T-helper 2 cell treated with Interferon-gamma antibody and Interleukin-4, amounts not matched to agents 5 μg/mL and 100 μg/mL, for 36 hours (primary cell): ENCODE measurements around the gene RBM19.
"Not testable (repeated sequence)": the region's sequence is repeated elsewhere in the genome, so short reads cannot be mapped to it uniquely, and the experiment has no call there.

Source experiments
- DNase-seq: peaks from one replicate; pipeline ENCODE4 v3.0.0; 2021; ENCODE audit warnings: low spot score
- H3K27ac Mint-ChIP-seq: one replicate; pipeline ENCODE4 v1.8.0; 2021; ENCODE audit warnings: mild to moderate bottlenecking, mixed read lengths
- H3K27me3 Mint-ChIP-seq: one replicate; pipeline ENCODE4 v1.8.0; 2021; ENCODE audit warnings: low read depth, mixed read lengths
- H3K36me3 Mint-ChIP-seq: one replicate; pipeline ENCODE4 v1.8.0; 2021; ENCODE audit warnings: low read depth, mixed read lengths
- H3K4me1 Mint-ChIP-seq: one replicate; pipeline ENCODE4 v1.8.0; 2021; ENCODE audit warnings: low read depth, mixed read lengths
- H3K4me3 Mint-ChIP-seq: one replicate; pipeline ENCODE4 v1.8.0; 2022; ENCODE audit warnings: mild to moderate bottlenecking, moderate library complexity, mixed read lengths
- H3K9me3 Mint-ChIP-seq: one replicate; pipeline ENCODE4 v1.8.0; 2021; ENCODE audit warnings: mixed read lengths

The RBM19 gene, protein sequence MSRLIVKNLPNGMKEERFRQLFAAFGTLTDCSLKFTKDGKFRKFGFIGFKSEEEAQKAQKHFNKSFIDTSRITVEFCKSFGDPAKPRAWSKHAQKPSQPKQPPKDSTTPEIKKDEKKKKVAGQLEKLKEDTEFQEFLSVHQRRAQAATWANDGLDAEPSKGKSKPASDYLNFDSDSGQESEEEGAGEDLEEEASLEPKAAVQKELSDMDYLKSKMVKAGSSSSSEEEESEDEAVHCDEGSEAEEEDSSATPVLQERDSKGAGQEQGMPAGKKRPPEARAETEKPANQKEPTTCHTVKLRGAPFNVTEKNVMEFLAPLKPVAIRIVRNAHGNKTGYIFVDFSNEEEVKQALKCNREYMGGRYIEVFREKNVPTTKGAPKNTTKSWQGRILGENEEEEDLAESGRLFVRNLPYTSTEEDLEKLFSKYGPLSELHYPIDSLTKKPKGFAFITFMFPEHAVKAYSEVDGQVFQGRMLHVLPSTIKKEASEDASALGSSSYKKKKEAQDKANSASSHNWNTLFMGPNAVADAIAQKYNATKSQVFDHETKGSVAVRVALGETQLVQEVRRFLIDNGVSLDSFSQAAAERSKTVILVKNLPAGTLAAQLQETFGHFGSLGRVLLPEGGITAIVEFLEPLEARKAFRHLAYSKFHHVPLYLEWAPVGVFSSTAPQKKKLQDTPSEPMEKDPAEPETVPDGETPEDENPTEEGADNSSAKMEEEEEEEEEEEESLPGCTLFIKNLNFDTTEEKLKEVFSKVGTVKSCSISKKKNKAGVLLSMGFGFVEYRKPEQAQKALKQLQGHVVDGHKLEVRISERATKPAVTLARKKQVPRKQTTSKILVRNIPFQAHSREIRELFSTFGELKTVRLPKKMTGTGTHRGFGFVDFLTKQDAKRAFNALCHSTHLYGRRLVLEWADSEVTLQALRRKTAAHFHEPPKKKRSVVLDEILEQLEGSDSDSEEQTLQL

DNA sequence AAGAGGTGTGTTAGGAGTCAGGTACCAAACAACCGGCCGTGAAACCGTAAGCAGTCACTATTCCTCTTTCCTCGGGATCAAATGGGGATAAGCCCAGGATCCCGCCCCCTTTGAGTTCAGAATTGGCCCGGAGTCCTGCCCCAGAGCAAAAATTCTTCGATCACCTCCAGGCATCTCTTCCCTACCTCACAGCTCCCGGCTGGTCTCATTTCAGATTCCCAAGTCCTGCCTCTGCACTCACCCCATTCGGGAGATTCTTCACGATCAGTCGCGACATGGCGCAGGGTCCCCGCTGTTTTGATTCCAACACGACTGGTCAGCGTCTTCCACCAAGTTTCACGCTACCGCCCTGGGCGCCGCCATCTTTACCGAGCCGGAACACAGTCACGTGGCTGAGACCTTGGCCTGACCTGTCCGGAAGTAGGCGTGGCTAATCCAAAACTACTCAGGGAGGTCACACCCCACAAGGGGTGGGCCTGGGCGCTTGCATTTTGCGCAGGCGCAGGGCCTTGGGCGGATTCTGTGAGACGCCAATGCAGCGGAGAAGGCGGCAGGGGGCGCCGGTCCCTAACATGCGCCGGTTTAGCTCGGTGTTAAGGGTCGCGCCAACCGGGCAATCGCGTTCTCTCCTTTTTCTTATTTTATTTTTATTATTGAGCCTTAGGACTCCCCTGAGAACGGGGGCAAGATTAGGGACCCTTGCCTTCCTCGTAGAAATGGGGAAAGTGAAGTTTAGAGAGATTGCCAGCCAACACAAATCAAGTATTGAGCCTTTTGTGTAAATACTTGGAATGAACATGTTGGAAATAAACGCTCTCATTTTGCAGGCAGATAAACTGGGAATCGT is at the start of gene RBM19:
Gene RBM19, minus strand, starts transcription at position 375 of the 847 bp plus-strand sequence. Its CDS starts 98 bp downstream, at position 277.
- peak; percentile 98 for DNase-seq
- Mint-ChIP-seq H3K4me1 (peaks cover 40% of the 10 kb centered on the region), H3K36me3 (peaks cover 12% of the 10 kb centered on the region), H3K27ac (peak within 1 kb of the TSS; percentile 98), H3K27me3 (peaks cover 6% of the 10 kb centered on the region), H3K9me3 (no peaks in the 10 kb centered on the region), H3K4me3 (peak within 1 kb of the TSS; percentile 100)

DNA sequence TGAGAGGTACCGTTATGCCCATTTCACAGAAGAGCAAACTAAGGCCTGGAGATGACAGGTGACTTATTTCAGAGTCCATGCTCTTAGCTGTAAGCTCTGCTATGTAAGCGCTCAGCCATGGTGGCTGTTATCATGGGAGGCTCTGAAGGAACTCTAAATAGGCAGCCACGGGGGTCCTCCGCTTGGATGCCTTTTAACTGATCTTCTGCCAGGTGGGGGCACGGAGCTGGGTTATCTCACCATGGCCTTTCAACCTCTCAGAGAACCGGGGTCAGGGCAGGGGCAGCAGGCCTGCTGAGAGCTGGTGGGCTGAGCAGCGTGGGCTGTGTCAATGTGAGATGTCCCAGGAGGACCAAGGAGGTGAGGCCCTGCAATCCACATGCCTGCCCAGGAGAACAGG is 49.7 kb upstream of the RBM19 start:
- H3K9me3 Mint-ChIP-seq, result no peaks in the 10 kb centered on the region
- H3K4me1 Mint-ChIP-seq, result no peaks in the 10 kb centered on the region
- H3K36me3 Mint-ChIP-seq, result no peaks in the 10 kb centered on the region
- H3K4me3 Mint-ChIP-seq, result no peak overlapping the region
- no peak overlapping the region for H3K27ac Mint-ChIP-seq
- no peak for DNase-seq
- H3K27me3 Mint-ChIP-seq, result peaks cover 7% of the 10 kb centered on the region

DNA sequence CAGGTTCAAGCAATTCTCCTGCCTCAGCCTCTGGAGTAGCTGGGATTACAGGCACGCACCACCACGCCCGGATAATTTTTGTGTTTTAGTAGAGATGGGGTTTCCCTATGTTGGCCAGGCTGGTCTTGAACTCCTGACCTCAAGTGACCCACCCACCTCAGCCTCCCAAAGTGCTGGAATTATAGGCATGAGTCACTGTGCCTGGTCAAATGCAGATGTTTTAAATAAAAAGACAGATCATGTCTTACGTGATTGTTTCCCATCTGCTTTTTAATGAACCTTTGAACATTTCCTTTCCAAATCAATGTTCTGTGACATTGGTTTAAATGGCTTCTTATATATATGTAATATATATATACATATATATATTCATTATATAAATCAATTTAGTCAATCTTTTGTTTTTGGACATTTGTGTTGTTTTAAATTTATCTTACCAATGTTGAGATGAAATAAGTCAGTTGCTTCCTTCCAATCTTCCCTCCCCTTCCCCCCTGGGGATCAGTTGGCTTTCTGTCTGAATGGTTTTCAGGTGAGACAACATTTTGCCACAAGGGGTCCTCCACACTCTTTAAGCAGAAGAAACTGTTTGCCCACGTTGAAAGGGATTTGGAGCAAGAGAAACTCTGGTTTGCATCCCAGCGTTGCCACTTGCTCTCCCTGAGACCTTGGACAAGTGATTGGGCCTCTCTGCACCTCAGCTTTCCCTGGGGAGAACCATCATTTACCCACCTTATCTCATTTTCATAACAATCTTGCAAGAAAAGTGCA is 47.6 kb upstream of the RBM19 start:
- Mint-ChIP-seq H3K9me3 (no peaks in the 10 kb centered on the region), H3K4me1 (no peaks in the 10 kb centered on the region), H3K27ac (no peak overlapping the region), H3K4me3 (no peak overlapping the region), H3K27me3 (peaks cover 7% of the 10 kb centered on the region), H3K36me3 (no peaks in the 10 kb centered on the region)
- no peak for DNase-seq

DNA sequence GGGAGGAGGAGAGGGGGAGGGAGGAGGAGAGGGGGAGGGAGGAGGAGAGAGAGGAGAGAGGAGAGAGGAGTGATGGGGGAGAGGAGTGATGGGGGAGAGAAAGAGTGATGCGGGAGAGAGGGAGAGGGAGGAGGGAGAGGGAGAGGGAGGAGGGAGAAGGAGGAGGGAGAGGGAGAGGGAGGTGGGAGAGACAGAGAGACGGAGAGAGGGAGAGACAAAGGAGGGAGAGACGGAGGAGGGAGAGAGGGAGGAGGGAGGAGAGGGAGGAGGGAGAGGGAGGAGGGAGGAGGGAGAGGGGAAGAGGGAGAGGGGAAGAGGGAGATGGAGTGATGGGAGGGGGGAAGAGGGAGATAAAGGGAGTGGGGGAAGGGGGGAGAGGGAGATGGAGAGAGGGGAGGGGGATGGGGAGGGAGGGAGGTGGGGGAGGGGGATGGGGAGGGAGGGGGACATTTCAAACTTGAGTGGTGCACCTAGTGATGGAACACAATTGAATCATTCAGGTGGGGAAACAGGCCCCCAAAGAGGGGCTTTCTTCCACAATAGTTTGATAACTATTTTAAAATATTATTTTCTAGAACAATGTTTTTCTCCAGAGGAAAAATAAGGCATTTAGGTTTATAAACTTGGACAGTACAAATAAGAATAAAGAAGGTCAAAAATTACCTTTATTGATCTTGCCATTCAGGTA is 46.8 kb upstream of the RBM19 start:
- Mint-ChIP-seq H3K9me3 (no peaks in the 10 kb centered on the region), H3K4me3 (no peak overlapping the region), H3K4me1 (no peaks in the 10 kb centered on the region), H3K36me3 (no peaks in the 10 kb centered on the region), H3K27ac (no peak overlapping the region), H3K27me3 (peaks cover 5% of the 10 kb centered on the region)
- DNase-seq, result no peak

DNA sequence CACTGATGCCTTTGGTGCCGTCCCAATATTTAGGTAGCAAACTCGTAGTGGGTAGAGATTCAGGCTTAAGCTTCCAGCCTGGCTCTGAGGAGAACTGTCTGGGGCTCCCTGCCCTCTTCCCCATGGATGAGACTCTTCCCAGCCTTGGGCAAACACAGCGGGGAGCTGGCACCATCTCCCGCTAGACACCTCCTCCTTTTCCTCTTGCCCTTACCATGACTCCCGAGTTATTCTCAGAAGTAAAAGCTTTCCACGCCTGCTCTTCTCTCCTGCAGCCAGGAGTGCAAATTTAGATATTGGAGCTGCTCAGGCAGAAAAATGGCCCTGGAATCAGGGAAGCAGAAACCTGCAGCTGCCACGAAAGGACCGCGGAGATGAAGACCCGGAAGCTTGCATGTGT is 45.6 kb upstream of the RBM19 start:
- no peak overlapping the region for H3K4me3 Mint-ChIP-seq
- H3K9me3 Mint-ChIP-seq, result no peaks in the 10 kb centered on the region
- DNase-seq, result no peak
- H3K4me1 Mint-ChIP-seq, result no peaks in the 10 kb centered on the region
- no peak overlapping the region for H3K27ac Mint-ChIP-seq
- peaks cover 2% of the 10 kb centered on the region for H3K27me3 Mint-ChIP-seq
- H3K36me3 Mint-ChIP-seq, result no peaks in the 10 kb centered on the region

DNA sequence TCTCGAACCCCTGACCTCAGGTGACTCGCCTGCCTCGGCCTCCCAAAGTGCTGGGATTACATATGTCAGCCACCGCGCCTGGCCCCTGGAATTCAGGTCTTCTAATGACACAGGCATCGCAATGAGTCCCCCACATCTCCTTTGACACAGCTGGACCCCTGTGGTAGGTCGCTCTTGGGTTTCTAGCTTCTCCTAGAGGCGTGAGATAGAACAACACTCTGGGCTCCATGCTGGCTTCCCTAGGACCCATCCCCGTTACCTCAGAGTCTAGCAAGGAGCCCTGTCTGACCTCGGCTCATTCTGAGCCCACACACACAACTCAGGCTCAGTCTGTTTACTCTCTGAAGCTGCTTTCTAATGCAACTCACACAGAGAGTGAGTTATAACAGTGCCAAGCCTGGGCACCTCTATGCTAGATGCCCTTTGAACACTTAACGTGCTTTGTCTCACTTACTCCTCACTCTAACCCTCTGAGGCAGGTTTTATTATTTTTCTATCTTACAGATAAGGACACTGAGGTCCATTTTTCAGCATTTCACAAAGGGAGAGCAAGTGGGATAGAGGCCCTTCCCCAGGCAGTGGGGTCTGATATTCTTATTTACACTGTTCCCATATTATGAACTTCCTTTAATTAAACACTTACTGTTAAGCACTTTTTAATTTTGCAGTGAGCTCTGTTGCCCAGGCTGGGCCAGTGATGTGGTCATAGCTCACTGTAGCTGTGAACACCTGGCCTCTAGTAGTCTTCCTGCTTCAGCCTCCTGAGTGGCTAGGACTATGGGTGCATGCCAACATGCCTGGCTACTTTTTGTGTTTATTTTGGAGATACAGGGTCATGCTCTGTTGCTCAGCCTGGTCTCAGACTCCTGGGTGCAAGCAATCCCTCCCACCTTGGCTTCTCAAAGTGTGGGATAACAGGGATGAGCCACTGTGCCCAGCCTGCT is 40.6 kb upstream of the RBM19 start:
- no peak overlapping the region for H3K4me3 Mint-ChIP-seq
- peaks cover 2% of the 10 kb centered on the region for H3K27me3 Mint-ChIP-seq
- H3K4me1 Mint-ChIP-seq, result no peaks in the 10 kb centered on the region
- no peaks in the 10 kb centered on the region for H3K9me3 Mint-ChIP-seq
- H3K27ac Mint-ChIP-seq, result no peak overlapping the region
- no peaks in the 10 kb centered on the region for H3K36me3 Mint-ChIP-seq
- DNase-seq, result no peak

DNA sequence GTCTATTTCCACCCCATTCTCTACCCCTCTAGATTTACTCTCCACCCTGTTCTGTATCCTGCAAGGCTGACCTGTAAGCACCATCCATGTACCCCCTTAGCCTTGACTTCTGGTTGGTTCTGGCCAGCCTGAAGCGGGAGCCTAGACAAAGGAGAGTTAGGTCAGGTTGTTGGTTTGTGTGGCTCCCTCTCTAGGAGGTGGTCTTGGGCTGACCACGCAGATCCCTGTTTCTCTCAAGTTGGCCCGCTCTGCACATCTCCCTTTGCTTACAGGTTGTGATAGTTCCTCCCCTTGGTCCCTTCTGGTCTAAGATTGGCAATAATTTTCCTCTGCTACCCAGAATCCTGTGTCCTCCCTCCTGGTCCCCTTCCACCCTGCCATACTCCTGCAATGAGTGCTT is 38.3 kb upstream of the RBM19 start:
- Mint-ChIP-seq H3K9me3 (no peaks in the 10 kb centered on the region), H3K27me3 (no peaks in the 10 kb centered on the region), H3K36me3 (no peaks in the 10 kb centered on the region), H3K4me1 (no peaks in the 10 kb centered on the region), H3K4me3 (no peak overlapping the region), H3K27ac (no peak overlapping the region)
- no peak for DNase-seq

DNA sequence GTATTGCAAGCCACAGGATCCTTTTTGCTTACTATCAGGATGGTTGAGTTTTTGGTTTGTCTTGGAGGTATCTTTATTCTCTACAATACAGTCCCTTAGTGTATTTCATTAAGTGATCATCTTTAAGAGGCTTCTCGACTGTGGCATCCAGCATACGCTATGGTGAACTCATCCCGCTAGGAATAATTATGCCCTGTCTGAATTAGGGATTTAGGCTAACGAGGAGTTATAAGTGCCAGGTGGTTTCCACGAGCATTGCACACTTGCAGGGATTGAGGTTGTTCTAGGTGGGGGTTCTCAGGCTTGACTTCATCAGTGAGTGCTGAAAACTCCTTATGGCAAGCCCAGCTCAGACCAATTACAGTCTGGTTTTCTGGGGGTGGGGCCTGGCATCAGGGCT is 37.2 kb upstream of the RBM19 start:
- Mint-ChIP-seq H3K27me3 (no peaks in the 10 kb centered on the region), H3K9me3 (no peaks in the 10 kb centered on the region), H3K4me1 (no peaks in the 10 kb centered on the region), H3K4me3 (no peak overlapping the region), H3K27ac (no peak overlapping the region), H3K36me3 (no peaks in the 10 kb centered on the region)
- DNase-seq, result no peak

DNA sequence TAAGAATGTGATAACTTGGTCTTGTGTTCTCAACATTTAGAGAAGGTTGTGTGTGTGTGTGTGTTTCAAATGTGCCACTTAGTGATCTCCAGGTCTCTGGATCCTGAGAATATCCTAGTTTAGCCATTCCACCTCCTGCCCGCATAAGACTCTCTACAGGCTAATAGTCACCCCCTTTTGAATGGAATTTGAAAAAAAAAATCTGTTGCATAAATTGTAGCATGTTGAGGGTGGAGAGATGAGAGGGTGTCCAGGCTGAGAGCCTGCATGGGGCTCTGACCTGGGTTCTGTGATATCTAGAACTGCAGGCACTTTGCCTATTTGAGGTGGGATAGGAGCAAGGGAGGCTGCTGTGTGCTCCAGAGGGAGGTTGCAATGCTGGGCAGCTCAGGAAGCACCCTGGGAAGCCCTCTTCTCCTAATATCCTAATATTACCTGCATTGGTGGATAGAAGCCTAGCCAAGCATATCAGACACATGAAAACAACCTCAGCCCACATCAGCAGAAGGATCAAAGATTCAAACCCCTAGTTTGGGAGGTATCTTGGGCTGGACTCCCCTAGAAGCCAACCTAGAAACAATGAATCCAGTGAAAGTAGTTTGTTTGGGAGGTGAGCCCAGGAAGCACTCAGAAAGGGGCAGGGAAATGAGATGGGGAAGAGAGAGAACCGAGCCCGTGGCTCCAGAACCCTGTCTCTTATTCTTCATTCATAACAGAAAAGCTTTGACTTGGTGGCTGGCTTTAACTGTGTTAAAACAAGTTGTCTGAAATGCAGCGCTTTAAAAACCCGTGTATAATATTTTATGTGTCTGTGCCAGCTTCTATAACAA is 35.6 kb upstream of the RBM19 start:
- Mint-ChIP-seq H3K4me1 (no peaks in the 10 kb centered on the region), H3K27ac (no peak overlapping the region), H3K9me3 (no peaks in the 10 kb centered on the region), H3K27me3 (no peaks in the 10 kb centered on the region), H3K36me3 (no peaks in the 10 kb centered on the region), H3K4me3 (no peak overlapping the region)
- DNase-seq, result no peak

DNA sequence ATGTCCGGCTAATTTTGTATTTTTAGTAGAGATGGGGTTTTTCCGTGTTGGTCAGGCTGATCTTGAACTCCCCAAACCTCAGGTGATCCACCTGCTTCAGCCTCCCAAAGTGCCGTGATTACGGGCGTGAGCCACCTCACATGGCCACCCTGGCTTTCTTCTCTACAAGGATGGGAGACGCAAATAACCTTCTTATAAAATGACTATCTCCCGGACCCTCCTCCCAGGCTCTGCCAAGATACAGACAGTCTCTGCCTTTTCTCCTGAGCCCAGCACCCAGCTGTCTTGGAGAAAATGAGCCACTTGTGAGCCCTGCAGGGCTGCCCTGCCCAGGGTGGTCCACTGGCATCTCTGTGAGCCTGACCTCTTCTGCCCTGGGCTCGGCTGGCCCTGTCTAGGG is 34.7 kb upstream of the RBM19 start:
- no peak for DNase-seq
- Mint-ChIP-seq H3K27ac (no peak overlapping the region), H3K4me3 (no peak overlapping the region), H3K9me3 (no peaks in the 10 kb centered on the region), H3K4me1 (no peaks in the 10 kb centered on the region), H3K27me3 (no peaks in the 10 kb centered on the region), H3K36me3 (no peaks in the 10 kb centered on the region)

DNA sequence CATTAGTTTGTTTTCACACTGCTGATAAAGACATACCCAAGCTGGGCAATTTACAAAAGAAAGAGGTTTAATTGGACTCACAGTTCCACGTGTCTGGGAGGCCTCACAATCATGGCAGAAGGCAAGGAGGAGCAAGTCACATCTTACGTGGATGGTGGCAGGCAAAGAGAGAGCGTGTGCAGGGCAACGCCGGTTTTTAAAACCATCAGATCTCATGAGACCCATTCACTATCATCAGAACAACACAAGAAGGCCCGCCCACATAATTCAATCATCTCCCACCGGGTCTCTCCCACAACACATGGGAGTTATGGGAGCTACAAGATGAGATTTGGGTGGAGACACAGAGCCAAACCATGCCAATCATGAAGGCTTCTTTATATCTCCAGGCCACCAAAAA is 34.1 kb upstream of the RBM19 start:
- not testable (repeated sequence) for H3K4me3 Mint-ChIP-seq, DNase-seq, H3K9me3 Mint-ChIP-seq, H3K27me3 Mint-ChIP-seq, H3K4me1 Mint-ChIP-seq, H3K27ac Mint-ChIP-seq, H3K36me3 Mint-ChIP-seq
